NCI-H1105 treated with DMSO at 0.1 percent for 48 hours (cell line): ENCODE data around the gene SPHK1.

Experiments used
- DNase-seq: peaks from one replicate; lab custom pipeline; 2025; lab: John Stamatoyannopoulos, UW

The SPHK1 gene

DNA sequence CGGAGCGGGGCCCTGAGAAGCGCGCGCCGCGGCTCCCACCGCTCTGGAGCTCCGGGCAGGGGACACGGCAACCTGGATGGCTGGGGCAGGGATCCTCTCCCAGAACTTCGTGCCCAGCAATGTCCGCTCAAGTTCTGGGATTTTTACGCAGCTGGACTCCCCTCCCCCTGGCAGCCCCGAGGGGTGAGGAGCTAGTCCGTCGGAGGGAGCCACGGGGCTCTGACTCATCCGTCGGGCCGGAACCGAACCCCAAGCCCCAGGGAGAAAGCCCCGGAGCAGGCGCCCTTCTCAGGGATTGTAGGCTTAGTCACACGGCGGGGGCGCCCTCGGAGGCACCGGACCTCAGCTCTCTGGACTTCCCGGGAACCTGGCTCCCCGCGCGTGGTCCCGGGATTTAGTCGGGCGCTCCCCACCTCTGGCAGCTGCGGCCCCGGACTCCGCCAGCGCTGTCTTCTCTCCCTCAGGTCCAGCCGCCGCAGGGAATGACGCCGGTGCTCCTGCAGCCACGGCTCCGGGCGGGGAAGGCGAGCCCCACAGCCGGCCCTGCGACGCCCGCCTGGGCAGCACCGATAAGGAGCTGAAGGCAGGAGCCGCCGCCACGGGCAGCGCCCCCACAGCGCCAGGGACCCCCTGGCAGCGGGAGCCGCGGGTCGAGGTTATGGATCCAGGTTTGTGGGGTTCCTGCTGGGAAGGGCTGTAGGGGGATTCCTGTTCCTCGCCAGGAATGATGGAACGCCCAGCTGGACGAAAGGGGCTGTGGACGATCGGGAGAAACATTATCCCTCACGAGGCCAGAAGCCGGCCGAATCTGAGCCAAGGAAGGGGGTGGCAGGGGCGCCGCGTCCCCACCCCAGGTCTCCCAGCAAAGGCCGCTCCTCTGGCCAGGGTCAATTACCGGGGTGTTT, 830 bp downstream of the SPHK1 start:
- DNase-seq: no peak

DNA sequence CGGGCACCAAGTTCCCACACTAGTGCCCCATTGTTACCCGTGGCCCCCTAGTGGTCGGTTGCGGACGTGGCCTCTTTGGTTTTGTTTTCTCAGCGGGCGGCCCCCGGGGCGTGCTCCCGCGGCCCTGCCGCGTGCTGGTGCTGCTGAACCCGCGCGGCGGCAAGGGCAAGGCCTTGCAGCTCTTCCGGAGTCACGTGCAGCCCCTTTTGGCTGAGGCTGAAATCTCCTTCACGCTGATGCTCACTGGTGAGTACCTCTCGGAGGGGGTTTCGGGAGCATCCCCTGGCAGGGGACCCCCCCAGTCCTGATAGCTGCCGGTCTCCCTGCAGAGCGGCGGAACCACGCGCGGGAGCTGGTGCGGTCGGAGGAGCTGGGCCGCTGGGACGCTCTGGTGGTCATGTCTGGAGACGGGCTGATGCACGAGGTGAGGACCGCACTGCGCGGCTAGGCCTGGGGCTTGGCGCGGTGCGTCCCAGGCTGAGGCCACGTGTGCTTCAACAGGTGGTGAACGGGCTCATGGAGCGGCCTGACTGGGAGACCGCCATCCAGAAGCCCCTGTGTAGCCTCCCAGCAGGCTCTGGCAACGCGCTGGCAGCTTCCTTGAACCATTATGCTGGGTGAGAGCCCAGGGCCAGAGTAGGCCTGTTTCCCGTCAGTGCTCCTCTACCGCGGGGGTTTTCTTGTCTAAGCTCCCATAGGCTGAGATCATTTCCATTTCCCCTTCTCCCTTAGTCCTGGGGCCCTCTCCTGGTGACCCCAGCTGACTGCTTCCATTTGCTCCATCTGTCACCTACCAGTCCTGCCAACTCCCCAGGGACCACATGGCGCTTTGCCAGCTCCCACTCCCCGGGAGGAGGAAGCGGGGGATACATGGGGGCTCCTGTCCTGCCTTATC, 1.7 kb downstream of the SPHK1 start:
- peak; percentile 54 for DNase-seq

DNA sequence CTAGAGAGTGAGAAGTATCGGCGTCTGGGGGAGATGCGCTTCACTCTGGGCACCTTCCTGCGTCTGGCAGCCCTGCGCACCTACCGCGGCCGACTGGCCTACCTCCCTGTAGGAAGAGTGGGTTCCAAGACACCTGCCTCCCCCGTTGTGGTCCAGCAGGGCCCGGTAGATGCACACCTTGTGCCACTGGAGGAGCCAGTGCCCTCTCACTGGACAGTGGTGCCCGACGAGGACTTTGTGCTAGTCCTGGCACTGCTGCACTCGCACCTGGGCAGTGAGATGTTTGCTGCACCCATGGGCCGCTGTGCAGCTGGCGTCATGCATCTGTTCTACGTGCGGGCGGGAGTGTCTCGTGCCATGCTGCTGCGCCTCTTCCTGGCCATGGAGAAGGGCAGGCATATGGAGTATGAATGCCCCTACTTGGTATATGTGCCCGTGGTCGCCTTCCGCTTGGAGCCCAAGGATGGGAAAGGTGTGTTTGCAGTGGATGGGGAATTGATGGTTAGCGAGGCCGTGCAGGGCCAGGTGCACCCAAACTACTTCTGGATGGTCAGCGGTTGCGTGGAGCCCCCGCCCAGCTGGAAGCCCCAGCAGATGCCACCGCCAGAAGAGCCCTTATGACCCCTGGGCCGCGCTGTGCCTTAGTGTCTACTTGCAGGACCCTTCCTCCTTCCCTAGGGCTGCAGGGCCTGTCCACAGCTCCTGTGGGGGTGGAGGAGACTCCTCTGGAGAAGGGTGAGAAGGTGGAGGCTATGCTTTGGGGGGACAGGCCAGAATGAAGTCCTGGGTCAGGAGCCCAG, 2.8 kb downstream of the SPHK1 start:
- no peak for DNase-seq

DNA sequence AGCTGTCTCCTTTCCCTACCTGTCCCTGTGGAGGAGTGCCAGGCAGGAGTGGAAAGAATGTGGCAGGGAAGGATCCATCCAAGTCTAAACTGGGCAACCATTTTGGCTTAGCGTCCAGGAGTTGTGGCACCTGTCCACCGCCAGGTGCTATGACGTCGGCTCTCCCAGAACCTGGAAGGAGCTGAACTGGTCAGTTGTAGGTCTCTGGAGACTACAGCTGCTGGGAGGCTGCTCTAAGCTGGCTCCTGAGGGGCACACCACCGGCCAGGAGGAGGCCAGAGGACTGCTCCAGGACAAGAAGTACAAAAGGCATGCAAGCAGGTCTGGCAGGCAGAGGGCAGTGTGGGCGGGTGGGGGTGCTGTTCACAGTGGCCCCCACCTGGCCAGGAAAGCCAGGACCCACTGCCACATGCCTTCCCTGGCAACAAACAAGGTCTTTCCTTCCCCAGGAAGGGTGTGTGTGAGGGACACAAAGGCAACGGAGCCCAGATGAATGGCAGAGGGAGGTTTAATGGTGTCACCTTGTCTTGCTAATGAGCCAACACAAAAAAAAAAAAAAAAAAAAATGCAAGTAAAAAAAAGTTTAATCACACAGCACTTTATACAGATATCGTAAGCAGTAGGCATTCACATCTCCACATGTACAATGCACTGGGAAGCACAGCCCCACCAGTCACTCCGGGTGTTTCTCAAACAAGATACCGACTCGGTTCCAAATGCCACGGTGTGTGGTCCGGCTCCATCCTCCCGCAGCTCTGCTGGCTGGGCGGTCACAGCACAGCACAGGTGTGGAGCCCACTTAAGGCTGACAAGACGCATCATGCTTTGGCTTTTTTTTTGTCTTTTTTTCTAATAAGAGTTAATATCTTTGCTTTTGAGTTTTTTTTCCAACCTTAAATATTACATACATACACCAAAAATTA, 4.8 kb downstream of the SPHK1 start:
- DNase-seq: no peak

- DNase-seq: no peak
These were observed 5.6 kb downstream of the SPHK1 start for GRCh38 chr17:76390003-76390421.

DNA sequence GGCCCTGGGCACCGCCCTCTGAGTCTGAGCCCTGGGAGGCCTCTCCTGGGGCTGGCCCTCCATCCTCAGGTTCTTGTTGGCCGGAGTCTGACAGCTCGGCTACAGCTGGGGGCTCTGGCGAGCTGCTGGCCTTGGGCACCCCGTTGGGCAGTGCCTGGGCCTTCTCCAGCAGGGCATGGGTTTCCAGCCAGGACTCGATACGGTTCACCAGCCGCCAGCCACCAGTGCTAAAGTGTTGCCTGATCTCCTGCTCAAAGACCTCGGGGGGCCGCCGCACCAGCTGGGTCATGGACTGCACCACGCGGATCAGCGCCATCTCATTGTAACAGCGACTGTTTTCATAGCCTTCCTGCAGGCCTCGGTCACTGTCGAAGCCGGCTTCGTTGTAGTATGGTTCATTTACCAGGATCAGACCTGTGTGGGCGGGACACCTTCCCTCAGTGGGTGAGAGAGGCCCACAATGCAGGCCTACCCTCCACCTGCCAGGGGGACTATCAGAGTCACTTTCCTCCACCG, 6.8 kb downstream of the SPHK1 start:
- DNase-seq: no peak

GRCh38 chr17:76394166-76394565, 9.8 kb downstream of the SPHK1 start:
- DNase-seq: no peak

GRCh38 chr17:76395980-76396379, 11.6 kb downstream of the SPHK1 start:
- DNase-seq: no peak

GRCh38 chr17:76397184-76397583, 12.8 kb downstream of the SPHK1 start:
- DNase-seq: no peak

- DNase-seq: peak; percentile 57
These were observed 13.5 kb downstream of the SPHK1 start for GRCh38 chr17:76397687-76398522.

GRCh38 chr17:76398523-76399174, 14.2 kb downstream of the SPHK1 start:
- DNase-seq: no peak

DNA sequence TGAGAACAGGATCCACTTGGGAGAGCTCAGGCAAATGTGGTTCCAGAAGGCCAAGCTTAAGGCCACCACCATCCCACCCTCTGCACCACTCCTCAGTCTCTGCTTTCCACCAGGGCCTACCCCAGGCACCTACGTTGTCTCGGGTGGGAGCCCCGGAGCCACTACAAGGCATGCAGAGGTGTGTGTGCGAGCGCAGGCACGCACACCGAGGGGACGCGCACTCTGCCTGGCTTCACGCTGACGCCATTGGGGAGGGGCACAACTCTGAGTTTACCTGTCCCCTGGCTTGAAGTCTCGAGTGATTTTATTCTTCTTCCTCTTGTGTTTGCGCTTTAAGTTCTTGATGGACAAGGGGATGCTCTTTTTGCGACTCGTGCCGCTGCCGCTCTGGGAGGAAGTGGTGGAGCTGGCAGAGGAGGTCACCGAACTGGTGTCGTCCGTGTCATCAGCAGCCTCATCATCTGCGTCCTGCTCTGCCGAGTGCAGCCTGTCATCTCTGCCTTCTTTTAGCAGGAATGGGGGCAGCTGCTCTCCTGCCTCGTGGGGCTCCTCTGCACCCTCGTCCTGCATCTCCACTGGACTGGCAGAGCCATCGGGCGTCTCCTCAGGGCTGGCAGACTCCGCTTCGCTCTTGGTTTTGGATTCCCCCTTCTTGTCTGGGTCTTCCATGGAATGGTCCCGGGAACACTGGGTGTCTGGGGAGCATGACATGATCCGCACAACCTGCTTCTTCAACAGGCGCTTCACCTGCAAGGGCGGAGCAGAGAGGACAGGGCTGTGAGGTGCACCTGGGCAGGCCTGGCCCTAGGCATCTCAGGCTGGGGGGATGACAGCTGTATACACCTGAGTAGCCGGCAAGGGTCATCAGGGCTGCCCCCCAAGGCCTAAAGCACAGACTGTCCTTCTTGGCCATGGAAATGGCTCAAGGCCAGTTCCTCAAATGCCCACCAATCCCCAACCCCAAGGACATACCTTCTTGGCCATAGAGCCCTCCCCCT, 15.1 kb downstream of the SPHK1 start:
- DNase-seq: no peak

DNA sequence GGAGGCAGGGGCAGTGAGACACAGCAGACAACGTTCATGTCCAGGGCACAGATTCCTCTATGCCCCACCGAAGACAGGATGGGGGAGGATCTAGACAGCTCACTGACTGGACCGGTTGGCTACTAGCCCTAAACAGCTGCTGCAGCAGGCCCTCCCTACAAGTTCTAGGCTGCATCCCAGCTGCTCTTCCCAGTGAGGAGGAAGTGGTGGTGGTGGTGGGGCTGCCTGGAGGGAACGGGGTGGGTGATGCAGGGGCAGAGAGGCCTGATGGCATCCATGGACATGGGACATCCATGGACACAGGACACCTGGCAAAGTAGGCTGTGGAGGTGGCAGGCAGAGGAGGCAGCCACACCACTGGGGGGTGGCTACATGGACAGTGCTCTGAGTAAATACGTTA, 18.3 kb downstream of the SPHK1 start:
- DNase-seq: no peak

DNA sequence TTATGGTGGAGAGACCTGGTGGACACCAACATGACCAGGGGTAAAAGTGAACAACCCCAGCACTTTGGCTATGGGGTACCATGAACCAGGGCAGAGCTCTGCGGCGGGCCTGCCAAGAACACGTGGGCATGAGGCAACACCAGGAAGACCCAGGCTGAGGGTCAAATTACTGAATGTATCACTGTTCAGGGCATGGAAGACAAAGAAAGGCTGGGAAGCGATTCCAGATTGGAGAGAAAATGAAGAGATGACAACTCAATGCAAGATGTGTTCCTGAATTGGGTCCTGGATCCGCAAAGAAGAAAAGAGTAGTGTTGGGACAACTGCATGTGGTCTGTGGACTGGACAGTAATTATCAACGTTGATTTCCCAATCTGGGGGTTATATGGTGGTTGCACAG, 19.8 kb downstream of the SPHK1 start:
- no peak for DNase-seq

DNA sequence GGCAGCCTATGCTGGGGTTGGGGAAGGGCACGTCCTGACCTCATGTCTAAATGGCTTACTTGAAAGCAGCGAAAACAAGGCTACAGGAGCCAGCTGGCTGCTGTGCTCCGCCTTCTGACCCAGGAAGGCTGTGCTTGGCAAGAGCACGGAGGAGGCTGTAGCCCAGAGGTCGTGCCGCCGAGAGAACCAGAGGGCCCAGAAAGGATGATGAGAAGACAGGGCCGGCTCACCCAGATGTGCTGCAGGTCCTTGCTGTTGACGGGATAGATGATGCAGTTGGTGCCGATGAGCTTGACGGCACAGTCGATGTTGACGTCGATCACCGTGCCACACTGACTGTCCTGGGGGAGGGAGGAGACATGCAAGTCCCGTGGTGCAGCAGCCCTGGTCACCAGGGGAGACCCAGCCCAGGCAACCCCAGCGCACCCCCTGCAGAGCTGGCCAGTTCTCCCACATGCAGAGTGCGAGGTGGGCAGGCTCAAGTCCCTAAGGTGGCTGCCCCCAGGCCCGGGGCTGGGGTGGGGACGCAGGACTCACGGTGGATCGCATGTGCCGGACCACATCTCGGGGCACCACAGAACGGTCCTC, 20.7 kb downstream of the SPHK1 start:
- no peak for DNase-seq

DNA sequence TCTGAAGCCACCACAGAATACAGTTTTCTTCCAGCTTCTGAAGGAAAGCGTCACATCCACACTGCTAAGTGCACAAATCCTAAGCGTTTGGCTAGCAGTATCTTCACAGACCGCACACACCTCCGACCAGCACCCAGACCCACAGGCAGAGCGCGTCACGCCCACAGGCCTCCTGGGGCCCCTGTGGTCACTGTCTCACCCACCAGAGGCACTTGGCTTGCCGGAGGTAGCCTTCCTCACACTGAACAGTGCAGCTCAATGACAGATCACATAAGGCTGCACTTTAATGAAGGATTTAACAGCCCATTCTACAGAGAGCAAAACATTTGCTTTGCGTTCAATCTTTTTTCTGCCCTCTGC, 21.2 kb downstream of the SPHK1 start:
- no peak for DNase-seq

DNA sequence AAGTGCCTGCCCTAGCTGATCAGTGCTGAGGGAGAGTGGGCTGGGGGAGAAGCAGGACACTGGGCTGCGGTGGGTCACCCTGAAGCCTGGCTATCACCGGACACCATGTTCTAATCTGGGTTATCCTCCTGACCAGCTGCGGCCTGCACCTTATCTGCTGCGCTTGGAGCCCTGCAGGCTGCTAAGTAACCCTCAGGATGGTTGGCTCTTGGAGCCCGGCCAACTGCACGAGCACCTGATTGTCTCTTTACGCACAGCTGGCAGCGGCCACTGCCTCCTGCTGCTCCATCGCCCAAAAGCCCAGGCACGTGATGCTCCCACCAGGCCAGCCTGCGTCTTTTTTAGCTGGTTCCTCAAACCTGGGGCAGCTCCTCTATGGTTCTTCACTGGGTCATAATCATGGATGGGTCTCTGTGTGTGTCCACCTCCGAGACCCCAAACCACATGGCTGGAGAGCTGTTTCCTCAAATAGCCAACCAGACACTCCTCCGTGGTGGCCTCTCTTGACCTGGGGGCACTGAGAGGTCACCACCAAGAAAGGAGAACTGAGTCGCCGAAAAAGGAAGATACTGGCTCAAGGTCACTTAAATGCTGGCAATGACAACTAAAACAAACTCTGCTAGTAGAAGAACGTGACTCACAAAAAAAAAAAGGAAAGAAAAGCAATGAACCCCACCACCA, 21.7 kb downstream of the SPHK1 start:
- DNase-seq: peak; percentile 87
